Liver (tissue), 9 donors: ENCODE results near the gene MAPKBP1. TPM values are rescaled to one million over a fixed set of nuclear protein-coding genes. Genes with fewer than 3 reads are reported as not detected.

Source experiments
- DNase-seq: peaks from one replicate; pipeline ENCODE4 v3.0.0-alpha.2; 2017; ENCODE audit warnings: low spot score
- H3K27ac ChIP-seq, 2 donors: one replicate each; pipeline ENCODE4 v1.7.0; 2013; ENCODE audit warnings: inconsistent platforms in 2 of 2, low read length in 2 of 2, control low read depth in 1 of 2, low read depth in 1 of 2, mild to moderate bottlenecking in 1 of 2
- H3K27me3 ChIP-seq, 4 donors: one replicate each; pipeline versions ENCODE4 v1.6.1 to v1.7.0; 2013; ENCODE audit warnings: low read length in 3 of 4, inconsistent platforms in 1 of 4, mild to moderate bottlenecking in 1 of 4, moderate library complexity in 1 of 4; ENCODE audit not compliant: control insufficient read depth in 4 of 4, insufficient read depth in 4 of 4
- H3K36me3 ChIP-seq, 4 donors: one replicate each; pipeline versions ENCODE4 v1.6.1 to v1.7.0; 2013; ENCODE audit warnings: low read length in 3 of 4, mild to moderate bottlenecking in 3 of 4, low read depth in 1 of 4, moderate library complexity in 1 of 4; ENCODE audit not compliant: control insufficient read depth in 4 of 4, insufficient read depth in 3 of 4
- H3K4me1 ChIP-seq, 4 donors: one replicate each; pipeline versions ENCODE4 v1.6.1 to v1.7.0; 2013; ENCODE audit warnings: low read length in 3 of 4, mild to moderate bottlenecking in 3 of 4, moderate library complexity in 1 of 4; ENCODE audit not compliant: control insufficient read depth in 4 of 4, insufficient read depth in 4 of 4
- H3K4me3 ChIP-seq, 3 donors: one replicate each; pipeline versions ENCODE4 v1.6.1 to v1.7.0; 2013; ENCODE audit warnings: low read length in 3 of 3, control low read depth in 1 of 3, low read depth in 1 of 3, mild to moderate bottlenecking in 1 of 3
- H3K9ac ChIP-seq, 2 donors: one replicate each; pipeline ENCODE4 v1.7.0; 2013; ENCODE audit warnings: low read length in 2 of 2, mild to moderate bottlenecking in 2 of 2, moderate library complexity in 2 of 2, control low read depth in 1 of 2, low read depth in 1 of 2
- H3K9me3 ChIP-seq, 4 donors: one replicate each; pipeline versions ENCODE4 v1.6.1 to v1.7.0; 2013; ENCODE audit warnings: low read length in 3 of 4; ENCODE audit not compliant: control insufficient read depth in 4 of 4
- CTCF ChIP-seq: fragments of 150-350 bp; IDR thresholded peaks from 2 replicates; pipeline ENCODE4 v1.5.1; 2017; ENCODE audit warnings: improper control_type of control experiment, low read depth, low read length; ENCODE audit not compliant: missing input control
- EGR1 ChIP-seq, 2 donors: IDR thresholded peaks; 2 replicates each; pipeline ENCODE4 v1.6.1; 2016 to 2018; ENCODE audit warnings: antibody characterized with exemption in 2 of 2, low read depth in 2 of 2
- FOXA2 ChIP-seq: IDR thresholded peaks from 2 replicates; pipeline ENCODE4 v1.6.1; 2016; ENCODE audit warnings: antibody characterized with exemption
- GABPA ChIP-seq, 2 donors: IDR thresholded peaks in 1 of 2; conservative IDR thresholded peaks in 1 of 2; 2 replicates each; pipeline ENCODE4 v1.6.1; 2016; ENCODE audit warnings: antibody characterized with exemption in 2 of 2, mild to moderate bottlenecking in 1 of 2, moderate library complexity in 1 of 2
- HNF4A ChIP-seq, 2 donors: conservative IDR thresholded peaks; 2 replicates each; pipeline ENCODE4 v1.6.1; 2016; ENCODE audit warnings: antibody characterized with exemption in 2 of 2, mild to moderate bottlenecking in 2 of 2
- HNF4G ChIP-seq: IDR thresholded peaks from 2 replicates; pipeline ENCODE4 v1.6.1; 2016; ENCODE audit warnings: antibody characterized with exemption
- NR2F2 ChIP-seq: IDR thresholded peaks from 2 replicates; pipeline ENCODE4 v1.6.1; 2016; ENCODE audit warnings: antibody characterized with exemption
- RAD21 ChIP-seq, 2 donors: IDR thresholded peaks; 2 replicates each; pipeline ENCODE4 v1.6.1; 2016; ENCODE audit warnings: antibody characterized with exemption in 2 of 2, mild to moderate bottlenecking in 2 of 2
- REST ChIP-seq: IDR thresholded peaks from 2 replicates; pipeline ENCODE4 v1.6.1; 2016; ENCODE audit warnings: antibody characterized with exemption, mild to moderate bottlenecking
- RXRA ChIP-seq, 2 donors: IDR thresholded peaks; 2 replicates each; pipeline ENCODE4 v1.6.1; 2017 to 2018; ENCODE audit warnings: antibody characterized with exemption in 2 of 2, mild to moderate bottlenecking in 1 of 2
- SP1 ChIP-seq: IDR thresholded peaks from 2 replicates; pipeline ENCODE4 v1.6.1; 2018; ENCODE audit warnings: antibody characterized with exemption, mild to moderate bottlenecking
- WGBS: extraction: QIAGEN DNeasy Blood & Tissue Kit; methylation state at CpG from one replicate; pipeline ENCODE4 v1.1.7; 2013; 5-methylcytosine and 5-hydroxymethylcytosine counted together
- polyA plus RNA-seq, 2 donors: library from polyadenylated mRNA; stranded (reverse) in 1 of 2; unstranded in 1 of 2; fragments of 200-250 nt in 1 of 2; fragments of >200 nt in 1 of 2; fragmentation: Nextera tagmentation in 1 of 2; extraction: Ambion mirVana in 1 of 2; gene quantifications; one replicate each; pipeline versions ENCODE4 v1.2.1 to v1.2.3, GENCODE V29; 2013 to 2015
- total RNA-seq, 2 donors: library from RNA; depleted of rRNA; stranded (reverse); fragments of >200 nt; gene quantifications; one replicate each; pipeline ENCODE4 v1.2.3, GENCODE V29; 2014
- TF ChIP-seq, protein P1 (sequence below): IDR thresholded peaks from 2 replicates; pipeline ENCODE4 v1.6.1; 2016; ENCODE audit warnings: antibody characterized with exemption
- TF ChIP-seq, protein P2 (sequence below): IDR thresholded peaks from 2 replicates; pipeline ENCODE4 v1.6.1; 2016; ENCODE audit warnings: antibody characterized with exemption
- TF ChIP-seq, protein P3 (sequence below): IDR thresholded peaks from 2 replicates; pipeline ENCODE4 v1.6.1; 2016; ENCODE audit warnings: antibody characterized with exemption
- donor health status: healthy.
- donor health status: healthy.
- donor health status: healthy.
- donor health status: healthy.
- donor health status: healthy.

MAPKBP1 gene
- total and polyA plus RNA-seq, 4 donors = 0.89 to 10.3 (median 2.7) TPM

DNA sequence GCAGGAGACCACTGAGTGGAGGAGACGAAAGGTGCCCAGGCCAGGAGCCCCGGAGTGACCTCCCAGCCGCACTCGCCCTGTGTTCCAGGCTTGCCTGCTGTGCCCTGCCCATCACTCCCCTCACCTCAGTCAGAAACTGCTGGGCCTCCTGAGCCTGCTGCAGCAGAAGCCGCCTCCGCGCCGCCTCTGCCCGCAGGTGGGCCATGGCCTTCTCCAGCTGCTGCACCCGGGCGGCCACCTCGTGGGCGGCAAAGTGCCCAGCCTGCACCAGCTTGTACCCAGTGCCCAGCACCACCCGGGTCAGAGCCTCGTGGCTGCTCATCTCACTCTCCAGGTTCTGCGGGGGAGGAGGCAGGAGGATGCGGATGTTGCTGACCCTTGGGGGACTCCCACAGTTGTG, 82.0 kb downstream of the MAPKBP1 start:
- Histone ChIP-seq H3K4me1 (no peaks in the 10 kb centered on the region), H3K36me3 (no peaks in the 10 kb centered on the region), H3K9ac (no peak overlapping the region), H3K9me3 (no peaks in the 10 kb centered on the region), H3K27me3 (no peaks in the 10 kb centered on the region), H3K27ac (no peak overlapping the region), H3K4me3 (no peak overlapping the region)
- DNase-seq = no peak
- TF ChIP-seq, protein P1, sequence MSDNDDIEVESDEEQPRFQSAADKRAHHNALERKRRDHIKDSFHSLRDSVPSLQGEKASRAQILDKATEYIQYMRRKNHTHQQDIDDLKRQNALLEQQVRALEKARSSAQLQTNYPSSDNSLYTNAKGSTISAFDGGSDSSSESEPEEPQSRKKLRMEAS = no peak
- no peak for TF ChIP-seq RXRA (IDR thresholded peaks at IDR 0.05)
- TF ChIP-seq GABPA (IDR thresholded peaks at IDR 0.05 in 1 of 2, conservative IDR thresholded peaks at IDR 0.05 in 1 of 2) = no peak
- TF ChIP-seq RAD21 (IDR thresholded peaks at IDR 0.05) = no peak
- WGBS = 93% methylated on average over 17 of the region's 17 CpGs

DNA sequence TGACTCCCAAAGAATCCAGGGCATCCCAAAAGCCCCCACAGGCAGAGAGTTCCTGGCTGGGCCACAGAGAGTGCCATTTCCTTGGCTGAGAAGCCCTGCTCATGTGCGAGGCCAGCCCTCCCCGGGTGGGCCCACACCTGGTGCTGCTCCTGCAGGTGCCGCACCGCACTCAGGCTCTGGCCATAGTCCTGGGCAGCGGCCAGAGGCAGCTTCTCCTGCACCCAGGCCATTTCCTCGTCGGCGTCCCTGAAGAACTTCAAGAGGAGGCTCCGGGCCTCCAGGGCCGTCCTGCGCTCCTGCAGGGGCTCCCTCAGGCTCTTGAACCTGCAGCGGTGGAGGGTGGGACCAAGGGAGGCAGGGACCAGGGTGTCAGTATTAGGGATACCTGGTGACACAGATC, 82.4 kb downstream of the MAPKBP1 start:
- H3K4me3 ChIP-seq = no peak overlapping the region
- H3K36me3 ChIP-seq = no peaks in the 10 kb centered on the region
- no peak overlapping the region for H3K9ac ChIP-seq
- 95% methylated on average over 12 of the region's 12 CpGs for WGBS
- DNase-seq = no peak
- TF ChIP-seq SP1 = no peak
- TF ChIP-seq HNF4G = no peak
- no peak for TF ChIP-seq FOXA2
- TF ChIP-seq REST = no peak
- TF ChIP-seq, protein P1 = no peak
- no peak for TF ChIP-seq EGR1 (IDR thresholded peaks at IDR 0.05; ENCODE audit: low read depth in 2 of 2)
- TF ChIP-seq CTCF = no peak
- TF ChIP-seq, protein P2, sequence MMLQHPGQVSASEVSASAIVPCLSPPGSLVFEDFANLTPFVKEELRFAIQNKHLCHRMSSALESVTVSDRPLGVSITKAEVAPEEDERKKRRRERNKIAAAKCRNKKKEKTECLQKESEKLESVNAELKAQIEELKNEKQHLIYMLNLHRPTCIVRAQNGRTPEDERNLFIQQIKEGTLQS = no peak
- TF ChIP-seq HNF4A (conservative IDR thresholded peaks at IDR 0.05) = no peak
- no peak for TF ChIP-seq NR2F2
- no peak for TF ChIP-seq GABPA (IDR thresholded peaks at IDR 0.05 in 1 of 2, conservative IDR thresholded peaks at IDR 0.05 in 1 of 2)
- TF ChIP-seq, protein P3, sequence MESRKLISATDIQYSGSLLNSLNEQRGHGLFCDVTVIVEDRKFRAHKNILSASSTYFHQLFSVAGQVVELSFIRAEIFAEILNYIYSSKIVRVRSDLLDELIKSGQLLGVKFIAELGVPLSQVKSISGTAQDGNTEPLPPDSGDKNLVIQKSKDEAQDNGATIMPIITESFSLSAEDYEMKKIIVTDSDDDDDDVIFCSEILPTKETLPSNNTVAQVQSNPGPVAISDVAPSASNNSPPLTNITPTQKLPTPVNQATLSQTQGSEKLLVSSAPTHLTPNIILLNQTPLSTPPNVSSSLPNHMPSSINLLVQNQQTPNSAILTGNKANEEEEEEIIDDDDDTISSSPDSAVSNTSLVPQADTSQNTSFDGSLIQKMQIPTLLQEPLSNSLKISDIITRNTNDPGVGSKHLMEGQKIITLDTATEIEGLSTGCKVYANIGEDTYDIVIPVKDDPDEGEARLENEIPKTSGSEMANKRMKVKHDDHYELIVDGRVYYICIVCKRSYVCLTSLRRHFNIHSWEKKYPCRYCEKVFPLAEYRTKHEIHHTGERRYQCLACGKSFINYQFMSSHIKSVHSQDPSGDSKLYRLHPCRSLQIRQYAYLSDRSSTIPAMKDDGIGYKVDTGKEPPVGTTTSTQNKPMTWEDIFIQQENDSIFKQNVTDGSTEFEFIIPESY = no peak
- TF ChIP-seq RXRA (IDR thresholded peaks at IDR 0.05) = no peak
- no peak for TF ChIP-seq RAD21 (IDR thresholded peaks at IDR 0.05)
- H3K27ac ChIP-seq = no peak overlapping the region
- H3K9me3 ChIP-seq = no peaks in the 10 kb centered on the region
- no peaks in the 10 kb centered on the region for H3K27me3 ChIP-seq
- no peaks in the 10 kb centered on the region for H3K4me1 ChIP-seq
